T-helper 9 cell (primary cell): Measurements from ENCODE around the gene KRTAP2-4.
"Not testable (repeated sequence)": the region's sequence is repeated elsewhere in the genome, so short reads cannot be mapped to it uniquely, and the experiment has no call there.

Experiments
- DNase-seq: peaks from one replicate; pipeline ENCODE4 v3.0.0-alpha.2; 2020

The KRTAP2-4 gene

DNA sequence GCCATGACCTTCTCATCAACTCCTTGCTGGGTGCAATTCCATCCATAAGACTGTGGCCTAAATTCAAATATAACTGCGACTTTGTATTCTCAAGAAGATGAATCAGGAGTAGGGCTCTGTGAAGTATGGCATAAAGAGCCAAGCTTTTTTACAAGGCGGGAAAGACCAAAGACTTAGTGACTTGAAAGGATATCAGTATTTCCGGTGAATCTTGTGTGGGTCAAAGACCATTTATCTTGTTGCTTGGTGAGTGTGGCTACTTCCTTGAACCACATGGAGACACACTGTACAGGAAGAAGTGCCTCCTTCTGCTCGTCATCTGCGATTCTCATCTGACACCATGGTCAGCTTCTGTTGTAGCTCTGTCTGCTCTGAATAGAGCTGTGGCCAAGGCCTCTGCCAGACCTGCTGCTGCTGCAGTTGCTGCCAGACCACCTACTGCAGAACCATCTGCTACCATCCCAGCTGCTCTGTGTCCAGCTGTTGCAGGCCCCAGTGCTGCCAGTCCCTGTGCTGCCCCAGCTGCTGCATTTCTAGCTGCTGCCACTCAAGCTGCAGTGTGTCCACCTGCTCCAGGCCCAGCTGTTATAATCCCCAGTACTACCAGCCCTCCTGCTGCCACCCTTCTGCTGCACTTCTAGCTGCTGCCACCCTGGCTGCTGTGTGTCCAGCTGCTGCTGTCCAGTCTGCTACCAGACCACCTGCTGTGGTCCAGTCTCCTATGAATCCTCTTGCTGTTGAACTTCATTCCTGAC, 6.1 kb upstream of the KRTAP2-4 start:
- no peak for DNase-seq

DNA sequence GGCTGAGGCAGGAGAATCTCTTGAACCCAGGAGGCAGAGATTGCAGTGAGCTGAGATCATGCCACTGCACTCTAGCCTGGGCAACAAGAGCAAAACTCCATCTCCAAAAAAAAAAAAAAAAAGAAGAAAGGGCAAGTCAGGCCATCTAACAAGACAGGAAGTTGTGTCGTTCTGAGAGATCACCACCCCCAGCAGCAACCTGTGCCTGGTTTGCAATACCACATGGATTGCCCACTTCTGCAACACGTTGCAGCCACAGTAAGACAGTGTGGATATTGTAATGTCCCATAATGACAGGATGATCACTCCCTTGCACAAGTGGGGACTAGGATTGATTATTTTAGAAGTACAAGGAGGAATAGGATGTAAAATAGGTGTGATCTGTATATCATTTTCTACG, 3.4 kb upstream of the KRTAP2-4 start:
- no peak for DNase-seq

DNA sequence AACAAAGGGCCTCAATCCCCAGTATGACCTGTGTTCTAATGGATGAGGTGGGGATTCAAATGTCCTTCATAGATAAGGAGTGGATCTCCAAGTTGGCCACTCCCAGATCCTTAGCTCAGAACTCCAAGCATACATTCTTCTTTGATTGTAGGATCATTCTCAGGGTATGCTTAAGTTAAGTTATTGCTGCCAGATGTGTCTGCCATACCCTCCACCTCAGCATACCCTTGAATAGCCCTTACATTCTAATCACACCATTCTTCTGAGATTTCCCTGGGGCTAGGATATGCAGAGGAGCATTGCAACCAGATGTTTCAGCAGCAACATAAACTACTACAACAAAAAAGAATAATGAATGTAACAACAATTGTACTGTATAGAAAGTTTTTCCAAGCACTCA, 1.6 kb upstream of the KRTAP2-4 start:
- no peak for DNase-seq

DNA sequence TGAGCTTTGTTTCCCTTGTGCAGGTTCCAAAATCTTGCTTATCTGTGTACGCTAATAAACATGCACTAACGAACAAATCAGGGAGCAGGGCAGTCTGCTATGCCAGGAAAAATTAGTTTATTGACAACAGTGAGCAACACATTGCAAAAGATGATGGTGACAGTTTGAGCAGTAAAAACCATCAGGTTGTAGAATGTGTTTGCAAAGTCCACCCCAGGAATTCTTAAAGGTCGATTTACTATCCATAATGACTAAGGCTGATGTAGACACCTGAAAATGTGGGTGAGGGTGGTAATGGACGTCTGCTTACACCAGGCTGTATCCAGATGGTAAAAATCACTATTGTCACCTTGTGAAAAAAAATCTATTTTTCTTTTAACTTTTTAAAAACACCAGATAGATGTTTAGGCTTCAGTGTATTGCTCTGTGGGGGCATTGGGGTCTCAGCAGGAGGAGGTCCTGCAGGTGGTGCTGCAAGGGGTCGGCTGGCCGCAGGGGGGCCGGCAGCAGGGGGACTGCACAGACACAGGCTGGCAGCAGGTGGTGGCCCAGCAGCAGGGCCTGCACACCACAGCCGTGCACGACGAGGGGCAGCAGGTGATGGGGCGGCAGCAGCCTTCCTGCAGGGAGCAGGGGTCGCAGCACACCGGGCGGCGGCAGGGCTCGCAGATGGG, 526 bp downstream of the KRTAP2-4 start:
- DNase-seq = not testable (repeated sequence)

DNA sequence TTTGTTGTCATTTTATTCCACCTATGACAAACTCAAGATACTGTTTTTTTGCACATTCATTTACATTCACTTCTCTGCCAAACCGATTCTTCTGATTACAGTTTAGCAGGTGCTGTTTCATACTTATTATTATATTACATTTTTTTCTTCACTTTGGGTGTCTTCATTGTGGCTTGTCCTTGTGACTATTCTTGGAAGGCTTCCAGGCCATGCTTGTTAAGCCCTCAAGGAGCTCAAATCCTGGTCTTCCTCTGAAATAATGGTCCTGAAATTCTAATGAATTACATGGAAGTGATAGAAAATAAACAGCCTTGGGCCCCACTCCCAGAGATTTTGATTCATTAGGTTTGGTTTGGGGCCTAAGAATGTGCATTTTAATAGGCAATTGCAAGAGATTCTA, 1.4 kb downstream of the KRTAP2-4 start:
- DNase-seq = no peak

DNA sequence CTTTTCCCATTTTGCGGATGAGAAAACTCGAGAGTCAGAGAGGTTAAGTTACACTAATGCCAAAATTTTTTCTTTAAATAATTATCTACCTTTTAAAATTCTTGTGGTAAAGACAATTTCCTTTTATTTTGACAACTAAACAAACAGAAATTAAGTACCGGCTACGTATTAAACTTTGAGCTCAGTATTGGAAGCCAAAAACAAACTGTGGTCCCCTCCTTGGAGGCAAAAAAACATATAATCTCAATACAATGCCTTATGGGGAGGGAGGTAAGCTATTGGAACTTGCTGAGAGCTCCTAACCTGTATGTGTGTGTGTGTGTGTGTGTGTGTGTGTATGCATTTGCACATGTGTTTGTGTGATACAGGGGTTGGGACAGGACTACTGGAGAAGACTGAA, 2.2 kb downstream of the KRTAP2-4 start:
- no peak for DNase-seq

DNA sequence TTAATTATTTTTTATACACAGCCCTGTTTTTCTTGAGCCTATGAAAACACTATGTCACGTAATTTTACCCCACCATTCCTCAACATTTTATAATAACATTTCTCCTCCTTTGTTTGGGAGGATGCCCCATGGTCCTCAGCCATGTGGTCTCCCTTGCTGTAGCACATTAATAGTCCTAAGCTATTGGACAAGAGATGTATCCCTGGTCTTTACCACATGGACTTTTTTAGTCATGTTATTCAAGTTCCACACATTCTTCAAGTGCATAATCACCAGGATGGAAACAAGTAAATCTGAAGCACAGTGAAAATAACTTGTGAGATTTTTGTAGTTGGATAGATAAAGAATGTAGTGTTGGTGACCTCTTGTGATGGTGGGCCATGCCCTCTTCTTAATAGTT, 3.7 kb downstream of the KRTAP2-4 start:
- DNase-seq = no peak

DNA sequence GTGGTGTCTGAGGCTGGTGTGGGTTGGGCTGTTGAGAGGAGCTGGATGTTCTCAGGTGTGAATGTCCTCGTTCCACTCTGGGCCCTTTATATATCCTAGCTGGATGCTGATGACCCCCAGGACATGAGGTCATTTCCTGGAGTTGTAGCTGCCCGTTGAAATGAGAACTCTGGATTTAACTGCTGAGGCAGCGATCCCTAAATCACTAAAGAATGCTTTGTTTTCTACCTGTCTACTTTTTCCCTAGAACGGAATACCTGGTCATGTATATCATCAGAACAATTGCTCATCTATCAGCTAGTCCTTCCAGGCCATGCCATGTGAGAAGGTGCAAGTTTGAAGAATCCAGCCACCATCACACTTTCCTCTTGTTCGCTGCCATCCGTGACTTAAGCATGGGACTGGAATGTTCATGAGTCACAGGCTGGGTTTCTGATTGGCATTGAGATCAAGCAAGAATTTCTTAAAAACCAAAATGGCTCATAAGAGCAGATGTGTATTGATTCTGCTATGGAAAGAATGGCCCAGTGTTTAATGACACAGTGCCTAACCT, 5.6 kb downstream of the KRTAP2-4 start, which contains the start of gene KRTAP2-3:
TSS of gene KRTAP2-3 (minus strand) at position 63 of the 553 bp plus-strand sequence. CDS start 64 bp downstream, outside the sequence.
- no peak for DNase-seq

DNA sequence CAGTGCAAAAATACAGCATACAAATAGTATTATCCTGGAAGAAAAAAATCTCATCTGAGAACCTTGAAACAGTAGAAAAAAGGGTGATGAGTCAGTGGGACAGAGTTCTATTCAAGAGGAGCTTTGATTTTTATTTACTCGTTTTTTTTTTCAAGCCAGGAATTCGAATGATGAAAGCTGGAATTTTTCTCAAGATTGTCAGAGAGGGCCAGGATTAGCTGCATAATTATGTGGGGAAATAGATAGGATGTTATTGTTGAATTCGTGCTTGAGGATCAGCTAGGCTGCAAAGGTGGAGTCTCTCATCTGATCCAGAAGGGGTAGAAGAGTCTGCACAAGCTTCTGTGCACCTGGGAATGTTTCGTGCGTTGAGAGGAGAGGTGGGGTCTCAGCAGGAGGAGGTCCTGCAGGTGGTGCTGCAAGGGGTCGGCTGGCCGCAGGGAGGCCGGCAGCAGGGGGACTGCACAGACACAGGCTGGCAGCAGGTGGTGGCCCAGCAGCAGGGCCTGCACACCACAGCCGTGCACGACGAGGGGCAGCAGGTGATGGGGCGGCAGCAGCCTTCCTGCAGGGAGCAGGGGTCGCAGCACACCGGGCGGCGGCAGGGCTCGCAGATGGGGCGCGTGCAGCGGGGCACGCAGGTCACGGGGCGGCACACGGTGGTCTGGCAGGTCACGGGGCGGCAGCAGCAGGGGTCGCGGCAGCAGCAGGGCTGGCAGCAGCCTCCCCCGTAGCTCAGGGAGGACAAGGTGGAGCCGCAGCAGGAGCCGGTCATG, 6.2 kb downstream of the KRTAP2-4 start:
- not testable (repeated sequence) for DNase-seq

DNA sequence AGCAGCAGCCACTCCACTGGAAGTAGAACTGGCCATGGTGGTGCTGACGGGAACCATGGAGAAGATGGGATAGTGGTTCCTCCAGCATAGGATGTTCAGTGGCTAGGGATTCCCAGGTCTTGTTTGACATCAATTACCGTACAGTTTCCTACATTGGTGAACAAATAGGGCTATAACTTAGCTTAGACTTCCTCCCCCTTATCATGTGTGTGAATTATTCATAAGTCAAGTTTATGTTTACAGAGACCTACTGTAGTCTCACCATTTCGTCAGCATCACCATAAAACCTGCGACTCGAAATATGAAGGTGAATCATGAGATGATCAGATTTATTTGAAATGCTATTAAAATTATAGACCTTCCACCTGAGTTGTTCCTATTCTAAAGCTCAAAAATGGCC, 6.9 kb downstream of the KRTAP2-4 start:
- DNase-seq = no peak

DNA sequence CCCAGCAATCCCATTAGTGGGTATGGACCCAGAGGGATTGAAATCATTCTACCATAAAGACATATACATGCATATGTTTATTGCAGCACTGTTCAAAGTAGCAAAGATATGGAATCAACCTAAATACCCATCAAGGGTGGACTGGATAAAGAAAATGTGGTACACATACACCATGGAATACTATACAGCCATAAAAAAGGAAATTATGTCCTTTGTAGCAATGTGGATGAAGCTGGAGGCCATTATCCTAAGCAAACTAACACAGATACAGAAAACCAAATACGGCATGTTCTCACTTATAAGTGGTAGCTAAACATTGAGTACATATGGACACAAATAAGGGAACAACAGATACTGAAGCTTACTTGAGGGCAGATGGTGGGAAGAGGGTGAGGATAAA, 8.1 kb downstream of the KRTAP2-4 start:
- DNase-seq = no peak

DNA sequence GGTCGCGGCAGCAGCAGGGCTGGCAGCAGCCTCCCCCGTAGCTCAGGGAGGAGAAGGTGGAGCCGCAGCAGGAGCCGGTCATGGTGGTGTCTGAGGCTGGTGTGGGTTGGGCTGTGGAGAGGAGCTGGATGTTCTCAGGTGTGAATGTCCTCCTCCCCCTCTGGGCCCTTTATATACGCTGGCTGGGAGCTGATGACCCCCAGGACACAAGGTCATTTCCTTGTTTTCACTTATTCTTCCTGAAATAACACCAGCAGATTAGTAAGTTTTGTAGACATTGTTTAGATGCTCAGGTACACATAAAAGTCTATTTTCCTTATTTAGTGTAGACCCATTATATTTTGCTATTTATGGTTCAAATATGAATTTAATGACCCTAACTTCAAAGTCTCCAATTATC, 10.5 kb downstream of the KRTAP2-4 start, which contains the start of gene KRTAP2-2:
TSS of gene KRTAP2-2 (minus strand) at position 101 of the 400 bp plus-strand sequence. CDS start at position 82, 19 bp downstream.
- DNase-seq = not testable (repeated sequence)

DNA sequence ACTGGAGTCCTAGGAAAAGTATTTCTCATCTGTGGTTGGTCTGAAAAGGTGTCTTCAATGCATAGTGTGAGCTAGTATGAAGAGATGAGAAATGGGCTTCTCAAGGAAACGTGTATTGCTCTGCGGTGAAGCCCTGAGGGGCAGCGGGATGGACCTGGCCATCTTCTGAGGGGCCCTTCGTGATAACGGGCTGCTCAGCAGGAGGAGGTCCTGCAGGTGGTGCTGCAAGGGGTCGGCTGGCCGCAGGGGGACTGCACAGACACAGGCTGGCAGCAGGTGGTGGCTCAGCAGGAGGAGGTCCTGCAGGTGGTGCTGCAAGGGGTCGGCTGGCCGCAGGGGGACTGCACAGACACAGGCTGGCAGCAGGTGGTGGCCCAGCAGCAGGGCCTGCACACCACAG, 11.1 kb downstream of the KRTAP2-4 start:
- not testable (repeated sequence) for DNase-seq

DNA sequence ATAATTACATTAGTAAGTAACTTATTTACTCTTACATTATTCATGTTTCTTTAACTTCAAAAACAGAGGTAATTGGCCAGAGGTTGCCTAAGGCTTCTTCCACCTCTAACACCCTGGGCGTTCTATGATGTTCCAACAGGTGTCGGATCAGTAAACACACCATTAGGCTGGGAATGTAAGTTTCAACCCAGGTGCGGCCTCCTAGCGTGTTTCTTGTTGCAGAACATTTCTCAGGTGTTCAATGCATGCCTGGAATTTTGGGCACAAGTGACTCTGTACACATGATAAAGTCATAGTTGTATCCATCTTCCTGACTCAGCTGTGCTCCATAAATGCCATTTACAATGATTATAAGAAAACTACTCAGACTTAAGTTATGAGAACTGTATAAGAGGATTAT, 11.7 kb downstream of the KRTAP2-4 start:
- no peak for DNase-seq

DNA sequence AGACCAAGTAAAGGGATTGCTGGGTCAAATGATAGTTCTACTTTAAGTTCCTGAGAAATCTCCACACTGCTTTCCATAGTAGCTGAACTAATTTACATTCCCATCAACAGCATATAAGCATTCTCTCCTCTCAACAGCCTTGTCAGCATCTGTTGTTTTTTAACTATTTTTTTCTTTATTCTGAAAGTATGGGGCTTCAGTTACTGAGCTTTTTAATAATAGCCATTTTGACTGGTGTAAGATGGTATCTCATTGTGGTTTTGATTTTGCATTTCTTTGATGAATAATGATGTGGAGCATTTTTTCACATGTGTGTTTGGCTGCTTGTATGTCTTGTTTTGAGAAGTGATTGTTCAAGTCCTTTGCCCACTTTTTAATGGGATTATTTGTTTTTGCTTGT, 13.1 kb downstream of the KRTAP2-4 start:
- no peak for DNase-seq

DNA sequence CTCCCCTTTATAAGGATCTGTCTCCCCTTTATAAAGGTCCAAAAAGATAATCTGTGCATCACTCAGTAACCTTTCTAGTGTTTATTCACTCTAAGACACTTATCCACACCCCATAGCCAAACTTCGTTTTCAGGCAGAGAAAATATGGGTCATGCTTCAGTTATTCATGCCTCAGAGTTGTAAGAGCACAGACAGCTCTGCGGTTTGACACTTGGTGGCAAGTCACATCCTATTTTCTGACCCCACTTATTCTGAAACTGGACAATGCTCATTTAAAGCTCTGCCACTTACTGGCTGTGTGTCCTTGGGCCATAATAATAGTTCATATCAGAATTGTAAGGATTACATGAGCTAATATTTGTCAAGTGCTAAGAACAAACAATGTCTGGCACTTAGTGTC, 16.6 kb downstream of the KRTAP2-4 start:
- no peak for DNase-seq

DNA sequence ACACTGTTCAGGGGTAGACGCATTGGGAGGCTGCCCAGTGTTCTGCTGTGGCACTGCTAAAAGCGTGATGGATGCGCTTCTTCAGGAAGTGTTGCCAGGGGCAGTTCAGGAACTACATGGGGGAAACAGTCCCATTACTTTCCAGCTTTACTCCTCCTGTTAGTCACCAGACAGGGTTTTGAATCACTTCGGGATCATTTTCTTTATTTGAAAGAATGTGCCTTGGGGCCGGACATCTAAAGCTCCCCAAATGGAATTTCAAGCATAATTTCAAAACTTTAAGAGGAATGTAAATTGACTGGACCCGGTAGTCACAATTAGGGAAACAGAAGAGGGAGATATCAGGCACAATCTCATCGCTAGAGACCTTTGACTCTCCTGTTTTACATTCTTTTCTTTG, 17.2 kb downstream of the KRTAP2-4 start:
- DNase-seq = no peak

DNA sequence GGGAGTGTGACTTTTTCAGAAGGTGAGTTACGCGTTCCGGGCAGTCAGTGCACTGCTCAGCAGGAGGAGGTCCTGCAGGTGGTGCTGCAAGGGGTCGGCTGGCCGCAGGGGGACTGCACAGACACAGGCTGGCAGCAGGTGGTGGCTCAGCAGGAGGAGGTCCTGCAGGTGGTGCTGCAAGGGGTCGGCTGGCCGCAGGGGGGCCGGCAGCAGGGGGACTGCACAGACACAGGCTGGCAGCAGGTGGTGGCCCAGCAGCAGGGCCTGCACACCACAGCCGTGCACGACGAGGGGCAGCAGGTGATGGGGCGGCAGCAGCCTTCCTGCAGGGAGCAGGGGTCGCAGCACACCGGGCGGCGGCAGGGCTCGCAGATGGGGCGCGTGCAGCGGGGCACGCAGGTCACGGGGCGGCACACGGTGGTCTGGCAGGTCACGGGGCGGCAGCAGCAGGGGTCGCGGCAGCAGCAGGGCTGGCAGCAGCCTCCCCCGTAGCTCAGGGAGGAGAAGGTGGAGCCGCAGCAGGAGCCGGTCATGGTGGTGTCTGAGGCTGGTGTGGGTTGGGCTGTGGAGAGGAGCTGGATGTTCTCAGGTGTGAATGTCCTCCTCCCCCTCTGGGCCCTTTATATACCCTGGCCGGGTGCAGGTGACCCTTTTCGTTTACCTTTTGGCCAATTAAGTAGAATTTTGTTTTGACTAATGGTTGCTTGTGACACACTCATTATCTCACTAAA, 18.8 kb downstream of the KRTAP2-4 start, which contains the start of gene KRTAP2-1:
TSS of gene KRTAP2-1 (minus strand) at position 582 of the 731 bp plus-strand sequence. CDS start at position 533, 49 bp downstream.
- not testable (repeated sequence) for DNase-seq

DNA sequence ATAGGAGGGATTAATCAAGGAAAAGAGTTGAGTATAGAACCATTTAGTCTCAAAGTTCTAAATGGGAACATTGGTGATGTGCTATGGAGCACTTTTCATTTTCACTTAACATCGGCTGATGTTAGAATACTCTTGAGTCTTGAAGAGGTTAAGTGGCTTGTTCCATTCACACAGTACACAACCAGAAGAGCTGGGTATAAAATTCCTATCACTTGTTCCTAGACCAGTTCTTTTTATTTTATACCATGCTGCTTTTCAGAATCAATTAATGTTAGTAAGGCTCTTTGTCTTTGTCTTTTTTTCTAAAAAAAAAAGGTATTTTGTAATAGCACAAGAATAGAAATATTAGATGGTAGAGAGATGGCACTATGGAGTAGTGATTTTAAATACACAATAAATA, 22.7 kb downstream of the KRTAP2-4 start:
- no peak for DNase-seq

DNA sequence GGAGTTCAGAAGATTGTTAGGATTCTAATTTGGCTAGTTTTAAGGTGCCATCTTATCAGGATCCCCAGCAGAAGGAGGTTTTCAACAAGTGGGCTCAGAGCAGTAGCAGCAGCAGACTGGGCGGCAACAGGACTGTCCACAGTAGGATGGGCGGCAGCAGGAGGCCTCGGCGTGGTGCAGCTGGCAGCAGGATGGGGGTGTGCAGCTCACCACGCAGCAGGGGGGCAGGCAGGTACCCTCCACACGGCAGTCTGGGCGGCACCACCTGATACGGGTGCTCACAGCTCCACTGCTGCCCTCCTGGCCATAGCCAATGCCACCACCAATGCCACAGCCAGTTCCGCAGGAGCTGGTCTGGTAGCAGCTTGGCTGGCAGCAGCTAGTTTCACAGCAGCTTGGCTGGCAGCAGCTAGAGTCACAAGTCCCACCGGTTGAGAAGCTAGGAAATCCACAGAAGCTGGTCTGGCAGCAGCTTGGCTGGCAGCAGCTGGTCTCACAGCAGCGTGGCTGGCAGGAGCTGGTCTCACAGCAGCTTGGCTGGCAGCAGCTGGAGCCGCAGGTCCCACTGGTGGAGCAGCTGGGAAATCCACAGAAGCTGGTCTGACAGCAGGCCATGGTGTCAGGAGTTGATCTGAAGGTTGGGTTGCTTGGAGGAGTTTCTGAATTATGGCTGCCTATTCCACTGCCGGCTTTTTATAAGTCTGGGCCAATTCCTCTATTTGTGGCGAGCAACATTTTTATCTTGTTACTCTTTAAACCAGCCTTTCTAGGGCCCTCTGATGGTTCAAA, 24.7 kb downstream of the KRTAP2-4 start, which contains the start of gene KRTAP1-1:
TSS of gene KRTAP1-1 (minus strand) at position 668 of the 789 bp plus-strand sequence. CDS start at position 615, 53 bp downstream.
- DNase-seq = not testable (repeated sequence)

DNA sequence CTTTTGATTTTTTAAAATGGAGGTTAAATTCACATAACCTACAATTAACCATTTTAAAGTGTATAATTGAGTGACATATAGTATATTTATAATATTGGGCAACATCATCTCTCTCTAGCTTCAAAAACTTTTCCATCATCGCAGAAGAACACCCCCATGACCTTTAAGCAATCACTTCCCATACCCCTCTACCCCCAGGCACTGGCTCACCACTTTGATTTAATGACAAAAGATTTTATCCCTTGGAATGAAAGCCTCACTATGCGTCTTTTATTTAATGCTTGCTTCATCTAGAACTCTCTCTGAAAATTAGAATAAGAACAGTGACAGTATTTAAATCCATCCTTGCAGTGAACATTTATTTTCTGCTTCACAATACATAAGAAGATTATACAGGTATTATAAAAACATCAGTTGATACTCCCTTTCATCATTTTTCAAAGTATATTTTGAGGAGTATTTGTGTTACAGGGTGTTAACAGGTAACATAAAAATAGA, 27.8 kb downstream of the KRTAP2-4 start:
- DNase-seq = no peak
